HG03520 (cell line): Measurements from ENCODE around the gene SLC22A12.

ENCODE experiments used
- ATAC-seq: cut with Tn5 transposase; IDR thresholded peaks from one replicate; pipeline ENCODE4 v1.9.1; 2021; ENCODE audit warnings: mild to moderate bottlenecking, moderate library complexity; ENCODE audit not compliant: unreplicated experiment

SLC22A12 gene

DNA sequence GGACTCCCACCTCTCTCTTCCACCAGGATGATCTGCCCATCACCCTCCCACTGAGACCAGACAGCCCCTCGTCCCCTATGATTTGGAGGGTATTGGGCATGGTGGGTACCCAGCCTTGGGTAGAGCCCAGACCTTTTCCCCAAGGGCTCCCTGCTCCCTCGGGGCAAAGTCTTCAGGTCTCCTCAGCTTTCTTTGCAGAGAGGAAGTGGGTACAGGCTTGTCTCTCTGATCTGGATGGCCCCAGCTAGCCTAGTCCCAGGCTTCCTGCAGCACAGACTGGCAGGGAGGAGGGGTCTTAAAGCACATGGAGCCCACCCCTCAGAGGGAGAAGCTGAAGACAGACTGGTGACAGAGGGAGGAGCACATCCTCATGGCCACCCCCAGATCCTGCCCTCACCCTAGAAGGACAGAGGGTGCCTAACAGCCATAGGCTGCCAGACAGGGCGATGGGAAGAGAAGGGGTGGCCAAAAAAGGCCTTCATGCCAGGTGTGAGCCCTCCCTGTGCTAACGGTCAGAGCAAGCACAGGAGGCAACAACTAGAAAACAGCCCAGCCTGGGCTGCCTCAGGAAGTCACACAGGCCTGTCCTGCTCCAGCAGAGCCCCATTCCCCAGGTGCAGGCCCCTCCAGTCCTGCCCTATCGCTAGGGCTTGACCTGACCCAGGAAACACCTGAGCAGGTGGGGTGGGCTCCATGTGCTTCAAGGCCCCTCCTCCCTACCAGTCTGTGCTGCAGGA, 30.4 kb downstream of the SLC22A12 start:
- no peak for ATAC-seq

DNA sequence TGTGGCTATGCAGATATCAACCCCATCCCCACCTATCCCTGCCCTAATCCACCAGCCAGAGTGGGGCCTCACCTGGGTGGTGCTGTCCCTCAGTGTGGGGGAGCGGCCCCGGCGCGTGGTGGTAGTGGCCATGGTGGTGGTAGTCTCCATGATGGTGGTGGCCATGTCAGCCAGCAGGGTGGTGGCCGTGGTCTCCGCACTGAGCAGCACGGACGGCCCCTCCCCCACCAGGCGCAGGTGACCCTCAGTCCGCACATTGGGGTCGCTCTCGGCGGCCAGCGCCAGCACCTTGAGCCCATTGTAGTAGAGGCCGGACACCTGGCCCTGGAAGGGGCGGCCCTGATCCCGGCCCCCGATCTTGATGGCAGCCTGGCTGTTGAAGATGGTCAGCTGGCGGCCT, 31.7 kb downstream of the SLC22A12 start:
- no peak for ATAC-seq

DNA sequence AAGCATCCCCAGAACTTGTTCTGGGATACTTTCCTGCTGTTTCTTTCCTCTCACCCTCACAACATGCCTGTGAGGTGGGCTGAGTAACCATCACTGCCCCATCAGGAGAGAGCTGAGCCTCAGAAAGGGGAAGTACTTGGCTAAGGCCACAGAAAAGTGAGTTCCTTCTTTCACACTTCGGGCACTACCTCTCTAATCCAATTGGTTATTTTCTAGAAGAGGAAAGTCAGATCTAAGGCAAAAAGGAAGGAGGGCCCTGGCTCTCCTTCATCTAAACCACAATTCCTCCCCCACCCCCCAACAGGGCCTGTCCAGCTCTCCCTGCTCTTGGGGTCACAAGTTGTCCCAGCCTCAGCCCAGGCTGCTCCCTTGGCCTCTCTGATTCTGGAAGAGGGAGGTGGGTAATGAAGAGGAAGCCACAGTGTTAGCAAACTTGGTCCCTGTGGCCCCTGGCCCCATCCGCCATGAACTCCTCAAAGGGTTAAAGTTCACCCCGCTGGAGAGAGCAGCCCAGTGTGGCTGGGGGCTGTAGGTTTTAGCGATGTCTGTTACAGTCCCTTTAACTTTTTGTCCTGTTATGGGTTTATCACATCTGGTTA, 34.0 kb downstream of the SLC22A12 start:
- ATAC-seq, result no peak

DNA sequence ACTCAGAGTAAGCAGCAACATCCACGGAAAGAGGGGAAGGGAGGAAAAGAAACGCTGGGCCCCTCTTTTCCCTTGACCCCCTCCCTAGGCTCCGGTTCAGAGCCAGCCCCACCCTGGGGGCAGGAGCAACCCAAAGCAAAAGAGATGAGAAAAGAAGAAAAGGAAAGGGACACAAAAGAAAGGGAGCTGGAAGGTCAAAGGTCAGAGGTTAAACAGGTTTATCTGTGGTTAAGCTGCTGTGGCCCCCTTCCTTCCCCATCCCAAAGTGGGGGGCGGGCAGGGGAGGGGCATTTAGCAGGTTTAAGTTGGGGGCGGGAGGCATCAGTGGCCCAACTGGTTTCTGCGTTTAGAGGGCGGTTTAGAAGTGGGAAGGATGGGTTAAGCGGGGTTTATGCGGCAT, 35.6 kb downstream of the SLC22A12 start:
- no peak for ATAC-seq

DNA sequence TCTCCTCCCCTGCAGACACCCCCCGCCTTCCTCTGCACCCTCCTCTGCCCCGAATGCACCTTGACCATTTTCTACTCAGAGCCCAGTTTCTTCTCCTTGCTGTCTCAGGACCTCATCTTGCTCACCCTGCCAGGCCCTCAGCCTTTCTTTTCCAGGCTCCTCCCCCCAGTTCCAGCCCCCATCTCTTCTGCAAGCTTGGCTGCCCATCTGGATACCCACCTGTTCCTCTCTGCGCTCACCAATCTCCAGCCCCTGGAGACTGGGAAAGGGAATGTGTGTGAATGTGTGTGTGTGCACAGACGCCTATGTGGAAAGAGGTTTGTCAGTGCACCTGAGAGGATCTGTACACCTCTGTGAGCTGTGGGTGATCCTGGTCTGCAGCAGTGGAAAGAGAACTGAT, 36.4 kb downstream of the SLC22A12 start:
- ATAC-seq, result no peak

DNA sequence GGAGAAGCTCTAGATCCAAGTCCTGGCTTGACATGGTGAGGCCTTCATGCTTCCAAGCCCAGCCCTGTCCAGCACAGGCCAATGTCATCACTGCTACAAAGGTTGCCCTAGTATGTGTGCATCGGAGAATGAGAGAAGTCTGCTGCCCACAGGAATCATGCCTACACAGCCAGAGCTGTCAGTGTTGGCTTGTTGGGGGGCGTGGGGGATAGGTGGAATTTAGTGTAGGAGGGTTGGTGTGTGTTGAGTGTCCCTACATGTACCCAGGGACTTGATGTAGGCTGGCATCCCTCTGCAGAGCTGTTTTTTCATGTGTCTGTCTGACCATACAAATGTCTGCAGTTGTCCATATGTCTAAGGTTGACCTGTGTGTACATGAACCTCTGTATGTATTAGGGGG, 37.6 kb downstream of the SLC22A12 start:
- no peak for ATAC-seq

DNA sequence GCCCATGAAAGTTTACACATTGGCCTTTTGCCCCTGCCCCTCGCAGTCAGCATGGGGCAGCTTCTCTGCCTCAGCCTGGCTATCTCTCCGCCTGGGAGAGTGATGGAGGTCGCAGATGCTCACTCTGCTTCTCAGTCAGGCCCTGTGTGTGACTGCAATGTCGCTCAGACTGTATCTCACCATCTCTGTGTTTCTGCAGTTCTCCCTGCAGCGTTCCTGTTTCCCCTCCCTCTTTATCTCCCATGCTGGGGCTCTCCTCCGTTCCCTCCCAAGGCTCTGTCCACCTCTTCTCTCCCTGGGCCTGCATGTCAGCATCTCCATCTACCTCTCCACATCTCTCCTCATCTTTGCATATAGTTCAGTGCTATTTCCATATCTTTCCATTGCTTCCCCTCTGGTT, 38.1 kb downstream of the SLC22A12 start:
- no peak for ATAC-seq

DNA sequence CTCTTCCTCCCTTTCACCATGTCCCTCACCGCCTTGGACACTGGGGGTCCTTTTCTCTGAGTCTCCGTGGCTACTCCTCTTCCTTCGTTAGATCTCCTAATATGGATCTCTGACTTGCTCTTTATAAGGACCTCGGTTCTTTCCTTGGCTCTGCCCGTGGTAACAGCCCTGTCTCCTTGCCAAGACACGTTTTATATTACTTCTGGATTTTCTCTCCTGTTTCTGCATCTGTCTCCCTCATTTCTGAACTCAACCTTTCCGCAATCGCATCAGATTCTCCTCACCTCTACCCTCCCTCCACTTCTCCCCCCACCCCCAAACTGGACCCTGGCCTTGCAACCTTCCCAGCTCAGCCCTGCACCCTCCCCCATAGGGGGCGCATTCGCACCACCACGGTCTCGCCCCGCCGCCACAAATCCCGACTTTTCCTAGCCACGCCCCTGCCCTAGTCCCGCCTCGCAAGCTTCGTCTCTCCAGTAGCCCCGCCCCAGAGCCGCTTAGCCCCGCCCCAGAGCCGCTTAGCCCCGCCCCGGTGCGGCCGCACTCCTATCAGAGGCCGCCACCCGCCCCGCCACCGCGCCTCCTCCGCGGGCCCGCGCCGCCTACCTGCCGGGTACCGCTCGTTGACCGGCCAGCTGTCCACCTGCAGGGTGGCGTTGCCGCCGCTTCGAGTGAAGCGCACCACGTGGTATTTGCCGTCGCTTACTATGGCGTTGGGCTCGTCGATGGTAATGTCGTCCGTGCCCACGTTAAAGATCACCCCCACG, 39.0 kb downstream of the SLC22A12 start:
- no peak for ATAC-seq

DNA sequence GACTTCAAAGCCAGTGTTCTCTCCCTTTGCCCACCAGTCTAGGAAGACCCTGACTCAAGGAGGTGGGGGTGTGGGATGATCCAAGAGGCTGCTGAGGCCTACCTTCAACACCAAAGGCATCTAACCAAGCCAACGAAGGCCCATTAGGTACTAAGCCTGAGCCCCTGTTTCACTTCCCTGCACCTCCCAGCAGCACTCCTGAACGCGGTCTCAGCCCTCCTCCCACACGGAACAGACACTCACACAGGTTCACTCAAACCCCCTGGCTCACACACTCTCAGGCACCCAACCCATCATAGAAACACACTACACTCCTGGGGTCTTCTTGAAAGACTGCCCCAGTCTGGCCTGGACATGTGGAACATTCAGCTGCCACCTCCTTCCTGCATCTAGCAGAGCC, 40.7 kb downstream of the SLC22A12 start:
- no peak for ATAC-seq

DNA sequence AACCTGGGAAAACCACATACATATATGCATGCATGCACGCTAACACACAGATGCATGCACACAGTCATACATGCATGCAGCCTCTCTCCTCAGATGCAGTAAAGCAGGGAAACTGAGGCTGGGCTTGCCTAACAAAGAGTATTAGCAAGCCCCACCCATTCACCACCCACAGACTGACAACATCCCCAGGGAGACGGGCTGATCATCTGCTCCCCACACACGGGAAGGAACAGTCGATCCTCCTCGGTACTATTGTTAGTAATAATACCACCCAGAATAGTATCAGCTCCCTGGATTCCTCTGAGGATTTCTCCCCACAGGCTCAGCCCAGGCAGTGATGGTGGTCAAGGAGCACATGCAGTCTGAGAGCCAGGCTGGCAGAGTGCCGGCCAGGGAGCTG, 41.2 kb downstream of the SLC22A12 start:
- no peak for ATAC-seq

DNA sequence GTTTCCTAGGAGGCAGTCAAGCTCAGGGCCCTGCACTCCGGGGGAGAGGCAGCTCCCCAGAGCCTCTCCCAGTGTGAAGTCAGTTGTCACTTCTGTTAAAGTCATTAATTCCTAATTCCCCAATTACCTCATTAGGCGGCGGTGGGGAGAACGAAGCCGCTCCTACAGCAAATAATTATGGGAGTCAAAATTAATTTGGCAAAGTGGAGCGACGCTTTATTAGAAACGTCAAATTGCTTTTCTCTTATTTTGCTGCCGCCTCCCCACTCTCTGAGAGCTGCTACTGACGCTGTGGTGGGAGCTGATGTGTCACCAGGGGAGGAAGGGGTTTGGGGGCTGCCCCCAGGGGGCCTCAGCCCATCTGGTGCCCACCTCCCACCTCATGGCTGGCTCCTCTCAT, 41.6 kb downstream of the SLC22A12 start:
- ATAC-seq, result no peak

DNA sequence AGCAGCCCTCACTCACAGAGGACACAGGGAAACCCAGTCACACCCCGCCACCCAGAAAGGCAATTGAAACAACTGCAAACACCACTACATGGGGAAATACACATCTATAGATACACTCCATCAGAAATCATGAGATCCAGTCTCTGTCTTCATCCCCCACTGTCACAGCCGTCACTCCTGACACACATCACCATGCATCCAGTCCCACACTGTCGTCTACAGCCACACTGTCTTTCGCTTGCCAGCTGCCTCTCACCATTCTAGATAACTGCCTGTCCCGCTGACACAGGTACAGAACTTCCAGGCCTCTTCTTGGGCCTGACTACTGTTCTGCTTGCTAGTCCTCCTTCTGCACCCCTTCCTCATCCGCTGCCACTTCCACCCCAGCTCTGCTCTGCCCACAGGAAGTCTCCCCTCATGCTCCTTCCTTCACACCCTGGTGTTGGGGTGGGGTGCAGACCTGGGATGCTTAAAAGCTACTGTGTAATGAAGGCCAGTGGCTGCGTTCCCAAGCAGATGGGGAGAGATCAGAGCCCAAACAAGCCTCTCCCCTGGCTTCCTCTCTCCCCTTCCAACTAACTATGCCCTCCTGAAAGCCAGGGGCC, 42.6 kb downstream of the SLC22A12 start:
- no peak for ATAC-seq

DNA sequence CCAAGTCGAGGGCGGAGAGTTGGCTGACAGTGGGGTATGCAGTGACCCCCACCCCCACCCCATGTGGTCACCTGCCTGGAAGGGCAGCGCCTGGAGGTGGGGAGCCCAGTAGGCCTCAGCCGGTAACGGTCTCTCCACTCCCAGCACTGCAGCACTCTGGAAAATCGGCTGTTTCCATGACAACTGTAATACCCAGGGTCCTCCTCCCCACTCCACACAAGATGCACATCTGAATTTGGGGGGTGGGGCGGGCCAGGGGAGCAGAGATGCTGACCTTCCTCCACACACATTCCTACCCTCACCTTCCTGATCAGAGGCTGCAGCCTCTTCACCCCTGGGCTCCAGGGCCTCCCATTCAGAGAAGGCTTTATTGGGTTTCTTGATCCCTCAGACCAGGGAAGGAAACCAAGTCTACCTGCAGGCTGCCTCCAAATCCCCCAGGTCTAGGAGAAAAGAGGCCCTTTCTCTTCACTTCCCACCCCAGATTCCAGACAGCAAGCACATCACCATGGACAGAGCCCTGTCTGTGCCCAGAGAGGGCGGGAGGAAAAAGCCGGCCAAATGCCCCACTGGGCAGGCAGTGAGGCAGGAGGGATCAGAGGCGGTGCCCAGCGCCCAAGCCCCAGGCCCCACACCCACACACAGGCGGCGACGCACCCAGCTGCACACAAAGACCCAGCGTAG, 46.5 kb downstream of the SLC22A12 start:
- ATAC-seq, result no peak

DNA sequence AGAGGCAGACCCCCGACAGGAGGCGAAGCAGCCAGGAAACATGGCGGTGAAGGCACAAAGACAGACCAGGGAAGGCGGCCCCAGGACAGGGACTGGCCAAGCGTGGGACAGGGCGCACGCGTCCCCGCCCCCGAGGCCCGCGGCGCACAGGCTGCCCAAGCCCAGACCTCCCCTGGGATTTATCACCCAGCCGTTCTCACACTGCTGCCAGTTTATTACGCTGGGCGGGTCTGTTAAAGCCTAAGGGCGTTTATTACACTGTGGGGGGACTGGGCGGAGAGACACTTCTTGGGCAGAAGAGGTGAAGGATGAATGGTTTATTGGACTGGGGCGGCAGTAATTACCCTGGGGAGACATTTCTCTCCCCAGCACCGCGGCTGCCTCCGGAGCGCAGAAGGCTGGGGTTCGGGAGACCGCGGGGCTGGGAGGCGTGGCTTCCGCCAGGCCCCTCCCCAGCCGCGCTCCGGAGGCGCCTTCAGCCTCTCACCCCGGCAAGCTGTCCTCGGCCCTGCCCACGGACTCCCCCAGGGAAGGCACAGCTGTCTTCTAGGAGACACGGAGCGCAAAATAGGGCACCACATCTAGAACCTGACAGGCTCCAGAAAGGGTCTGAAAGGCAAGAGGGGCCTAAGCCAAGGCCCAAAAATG, 47.1 kb downstream of the SLC22A12 start:
- no peak for ATAC-seq

DNA sequence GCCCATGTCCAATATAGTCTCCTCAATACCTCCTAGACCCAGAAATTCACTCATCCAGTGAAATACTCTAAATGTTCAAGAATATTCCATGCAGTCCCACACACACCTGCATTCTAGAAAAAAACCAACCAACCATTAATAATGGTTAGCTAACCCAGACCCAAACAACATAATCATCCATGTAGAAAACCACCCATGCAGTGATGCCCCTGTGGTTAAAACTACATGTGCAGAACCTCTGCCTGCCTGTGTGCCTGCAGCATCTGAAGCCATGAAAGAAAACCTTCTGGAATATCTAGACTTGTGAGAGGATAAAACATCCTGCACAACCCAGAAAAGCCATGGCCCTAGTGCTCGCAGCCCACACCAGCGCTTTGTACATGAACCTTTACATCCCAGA, 47.8 kb downstream of the SLC22A12 start:
- ATAC-seq, result no peak

DNA sequence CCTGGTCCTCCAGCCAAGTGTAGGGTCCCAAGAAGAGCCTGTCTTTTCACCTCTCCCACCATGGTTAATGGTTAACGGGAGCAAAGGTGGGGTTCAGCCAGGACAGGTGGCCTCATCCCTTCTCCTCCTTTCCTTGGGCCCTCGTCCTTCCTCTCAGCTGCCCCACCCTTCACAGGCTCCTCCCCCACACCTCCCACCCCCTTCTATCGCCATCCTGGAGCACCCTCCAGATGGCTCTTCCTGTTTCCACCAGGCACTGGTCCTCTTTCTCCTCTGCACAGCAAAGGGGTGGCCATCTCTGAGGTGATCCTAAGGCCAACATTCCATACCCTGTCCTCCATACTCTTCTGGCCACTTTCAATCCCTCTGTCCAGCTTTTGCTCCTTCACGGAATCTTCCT, 48.9 kb downstream of the SLC22A12 start:
- ATAC-seq, result no peak

DNA sequence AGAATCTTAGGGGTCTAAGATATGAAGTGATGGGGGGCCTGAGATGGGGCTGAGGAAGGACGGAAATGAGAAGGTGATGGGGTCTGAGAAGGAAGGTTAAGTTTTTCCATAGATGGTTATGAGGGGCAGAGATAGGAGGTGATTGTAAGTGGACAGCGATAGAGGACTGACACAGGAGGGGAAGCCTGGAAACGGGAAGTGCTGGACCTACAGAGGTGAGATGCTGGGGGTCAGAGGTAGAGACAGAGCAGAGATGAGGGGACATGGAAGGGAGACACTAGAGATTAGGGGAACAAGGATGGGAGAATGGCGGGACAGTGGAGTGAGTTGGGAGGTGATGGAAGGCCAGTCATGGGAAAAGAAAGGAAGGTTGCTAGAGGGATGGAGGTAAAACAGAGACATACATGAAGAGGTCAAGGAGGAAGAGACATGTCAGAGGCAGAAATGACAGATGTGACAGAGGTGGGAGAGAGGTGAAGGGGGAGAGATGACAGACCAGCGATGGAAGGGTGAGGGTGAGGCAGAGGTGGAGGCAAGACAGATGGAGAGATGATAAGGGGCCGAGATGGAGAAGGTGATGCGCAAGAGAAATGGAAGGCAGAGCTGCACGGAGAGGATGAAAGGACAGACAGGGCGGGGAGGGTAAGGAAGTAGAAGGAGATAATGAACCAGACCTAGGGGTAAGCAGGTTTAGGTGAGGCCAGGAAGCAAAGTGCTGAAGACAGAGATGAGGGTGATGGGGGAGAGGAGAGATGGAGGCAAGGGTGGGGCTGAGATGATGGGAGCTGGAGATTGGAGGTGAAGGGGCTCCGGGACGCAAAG, 50.8 kb downstream of the SLC22A12 start:
- no peak for ATAC-seq

DNA sequence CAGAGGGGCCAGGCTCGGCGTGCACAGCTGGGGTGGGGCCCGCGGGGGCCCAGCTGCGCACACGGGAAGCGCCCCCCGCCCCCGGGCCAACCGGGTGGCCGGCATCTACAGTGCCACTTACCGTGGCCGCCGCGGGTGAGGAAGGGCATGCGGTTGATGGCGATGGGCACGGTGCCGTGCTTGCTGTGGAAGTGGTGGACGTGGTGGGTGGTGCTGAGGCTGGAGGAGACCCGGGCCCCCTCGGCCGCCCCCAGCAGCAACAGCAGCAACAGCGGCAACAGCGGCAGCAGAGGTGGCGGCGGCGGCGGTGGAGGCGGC, 51.4 kb downstream of the SLC22A12 start:
- no peak for ATAC-seq

DNA sequence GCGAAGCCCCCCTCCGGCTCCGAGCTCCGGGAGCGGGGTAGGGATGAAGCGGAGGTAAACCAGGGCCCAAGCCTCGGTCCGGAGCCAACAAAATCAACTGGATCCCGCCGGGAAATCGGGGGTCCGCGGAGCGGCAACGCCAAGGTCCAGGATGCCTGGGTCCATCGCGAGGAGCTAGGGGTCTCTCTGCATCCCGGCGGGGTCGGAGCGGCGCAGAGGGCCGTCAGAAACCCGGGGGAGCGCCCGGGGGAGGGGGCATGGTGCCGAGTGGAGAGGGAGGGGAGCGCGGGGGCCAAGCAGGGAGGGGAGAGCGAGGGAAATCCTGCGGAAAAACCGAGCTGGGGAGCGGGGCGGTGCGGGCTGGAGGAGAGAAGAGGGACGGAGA, 51.8 kb downstream of the SLC22A12 start:
- no peak for ATAC-seq

DNA sequence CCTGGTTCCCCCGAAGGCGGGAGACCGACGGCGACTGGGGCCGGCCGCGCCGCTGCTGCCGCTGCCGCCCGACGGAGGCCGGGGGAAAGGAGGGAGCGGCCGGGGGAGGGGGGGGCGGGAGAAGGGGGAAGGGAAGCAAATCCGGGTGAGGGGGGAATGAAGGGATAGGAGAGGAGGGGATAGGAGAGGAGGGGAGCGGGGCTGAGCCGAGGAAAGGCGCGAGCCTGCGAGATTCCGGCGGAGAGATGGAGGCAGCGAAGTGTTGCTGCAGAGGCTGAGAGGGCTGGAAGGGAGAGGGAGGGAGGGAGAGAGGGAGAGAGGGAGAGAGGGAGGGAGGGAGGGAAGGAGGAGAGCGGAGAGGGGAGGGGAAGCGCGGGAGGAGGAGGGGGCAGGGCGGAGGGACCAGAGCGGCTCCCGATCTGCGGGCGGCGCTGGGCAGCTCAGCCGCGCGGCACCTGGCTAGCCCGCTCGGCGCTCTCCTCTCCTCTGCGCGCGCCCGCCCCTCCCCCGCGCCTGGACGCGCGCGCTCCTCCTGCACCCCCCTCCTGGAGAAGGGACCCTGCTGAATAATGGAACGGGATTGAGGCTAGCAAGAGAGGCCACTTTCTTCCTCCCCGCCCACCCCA, 52.3 kb downstream of the SLC22A12 start:
- no peak for ATAC-seq
